Neuronal stem cell (in vitro differentiated cells): ENCODE measurements around the gene SH3BP2.
A peak's percentile ranks its signal among the peaks of the same experiment; 100 is the strongest.

ENCODE experiments used
- DNase-seq: peaks from one replicate; pipeline ENCODE4 v3.0.0-alpha.2; 2013; ENCODE audit warnings: low spot score
- H2AFZ ChIP-seq: one replicate; pipeline ENCODE4 v1.6.1; 2013; ENCODE audit warnings: mild to moderate bottlenecking, low read length, inconsistent platforms
- H2AK5ac ChIP-seq: 2 replicates; pipeline ENCODE4 v1.6.1; 2013; ENCODE audit warnings: low read depth, mild to moderate bottlenecking, inconsistent platforms, low read length, moderate library complexity, mixed read lengths
- H2BK120ac ChIP-seq: 2 replicates; pipeline ENCODE4 v1.6.1; 2013; ENCODE audit warnings: low read depth, mild to moderate bottlenecking, inconsistent platforms, low read length, moderate library complexity, mixed read lengths
- H2BK12ac ChIP-seq: one replicate; pipeline ENCODE4 v1.6.1; 2013; ENCODE audit warnings: low read length, inconsistent platforms
- H2BK15ac ChIP-seq: 2 replicates; pipeline ENCODE4 v1.6.1; 2013; ENCODE audit warnings: mild to moderate bottlenecking, low read length, inconsistent platforms, mixed read lengths
- H2BK5ac ChIP-seq: one replicate; pipeline ENCODE4 v1.6.1; 2013; ENCODE audit warnings: inconsistent platforms, mild to moderate bottlenecking, low read length, moderate library complexity
- H3K14ac ChIP-seq: one replicate; pipeline ENCODE4 v1.6.1; 2013; ENCODE audit warnings: low read length, inconsistent platforms
- H3K18ac ChIP-seq: 2 replicates; pipeline ENCODE4 v1.6.1; 2013; ENCODE audit warnings: low read length, inconsistent platforms
- H3K23ac ChIP-seq: 2 replicates; pipeline ENCODE4 v1.6.1; 2013; ENCODE audit warnings: low read depth, mild to moderate bottlenecking, mixed read lengths, low read length, inconsistent platforms; ENCODE audit not compliant: poor library complexity
- H3K27ac ChIP-seq: replicated peaks from 3 replicates; pipeline ENCODE4 v1.5.1; 2013; ENCODE audit warnings: low read length, inconsistent platforms
- H3K27me3 ChIP-seq, 3 experiments: 2 replicates each; pipeline ENCODE4 v1.6.1; 2013; ENCODE audit warnings: low read length in 3 of 3, mild to moderate bottlenecking in 2 of 3, inconsistent platforms in 1 of 3, low read depth in 1 of 3, mixed read lengths in 1 of 3, moderate library complexity in 1 of 3; ENCODE audit not compliant: control insufficient read depth in 3 of 3, insufficient read depth in 3 of 3
- H3K36me3 ChIP-seq, 2 donors: replicated peaks in 1 of 2; 2 replicates each; pipeline ENCODE4 v1.6.1; 2013; ENCODE audit warnings: low read length in 2 of 2; ENCODE audit not compliant: control insufficient read depth in 2 of 2, insufficient read depth in 2 of 2
- H3K4ac ChIP-seq: 2 replicates; pipeline ENCODE4 v1.6.1; 2013; ENCODE audit warnings: inconsistent platforms, mild to moderate bottlenecking, low read length, moderate library complexity
- H3K4me1 ChIP-seq, 2 donors: 1 replicate in 1 of 2; 2 replicates in 1 of 2; pipeline ENCODE4 v1.6.1; 2013; ENCODE audit warnings: low read length in 2 of 2, low read depth in 1 of 2; ENCODE audit not compliant: control insufficient read depth in 2 of 2, insufficient read depth in 1 of 2
- H3K4me2 ChIP-seq: one replicate; pipeline ENCODE4 v1.6.1; 2013; ENCODE audit warnings: mild to moderate bottlenecking, low read length, inconsistent platforms; ENCODE audit not compliant: insufficient read depth, poor library complexity, severe bottlenecking
- H3K4me3 ChIP-seq, 2 donors: 2 replicates each; pipeline ENCODE4 v1.5.1; 2013; ENCODE audit warnings: low read length in 2 of 2, mild to moderate bottlenecking in 2 of 2, inconsistent platforms in 1 of 2, moderate library complexity in 1 of 2
- H3K79me1 ChIP-seq: one replicate; pipeline ENCODE4 v1.6.1; 2013; ENCODE audit warnings: low read depth, mild to moderate bottlenecking, inconsistent platforms, low read length, moderate library complexity
- H3K9ac ChIP-seq: one replicate; pipeline ENCODE4 v1.6.1; 2013; ENCODE audit warnings: mild to moderate bottlenecking, low read depth, low read length, inconsistent platforms; ENCODE audit not compliant: poor library complexity
- H3K9me3 ChIP-seq, 2 donors: replicated peaks in 1 of 2; 2 replicates each; pipeline versions ENCODE3 to v1.6.1; 2013; ENCODE audit warnings: low read length in 2 of 2, mild to moderate bottlenecking in 2 of 2, inconsistent platforms in 1 of 2, low read depth in 1 of 2, mixed read lengths in 1 of 2, moderate library complexity in 1 of 2; ENCODE audit not compliant: control insufficient read depth in 2 of 2, insufficient read depth in 1 of 2
- H4K8ac ChIP-seq: one replicate; pipeline ENCODE4 v1.6.1; 2013; ENCODE audit warnings: low read depth, mild to moderate bottlenecking, inconsistent platforms, low read length, moderate library complexity
- H4K91ac ChIP-seq: one replicate; pipeline ENCODE4 v1.6.1; 2013; ENCODE audit warnings: low read length, low read depth, mild to moderate bottlenecking, inconsistent platforms; ENCODE audit not compliant: poor library complexity
- WGBS, 2 donors: extraction: QIAGEN DNeasy Blood & Tissue Kit; methylation state at CpG; one replicate each; pipeline ENCODE4 v1.1.7; 2013; ENCODE audit warnings: missing lambda C conversion rate in 2 of 2, mixed read lengths in 1 of 2; ENCODE audit not compliant: insufficient read length in 2 of 2, insufficient replicate concordance in 1 of 2; ENCODE audit errors: extremely low coverage in 2 of 2; 5-methylcytosine and 5-hydroxymethylcytosine counted together

The SH3BP2 gene

DNA sequence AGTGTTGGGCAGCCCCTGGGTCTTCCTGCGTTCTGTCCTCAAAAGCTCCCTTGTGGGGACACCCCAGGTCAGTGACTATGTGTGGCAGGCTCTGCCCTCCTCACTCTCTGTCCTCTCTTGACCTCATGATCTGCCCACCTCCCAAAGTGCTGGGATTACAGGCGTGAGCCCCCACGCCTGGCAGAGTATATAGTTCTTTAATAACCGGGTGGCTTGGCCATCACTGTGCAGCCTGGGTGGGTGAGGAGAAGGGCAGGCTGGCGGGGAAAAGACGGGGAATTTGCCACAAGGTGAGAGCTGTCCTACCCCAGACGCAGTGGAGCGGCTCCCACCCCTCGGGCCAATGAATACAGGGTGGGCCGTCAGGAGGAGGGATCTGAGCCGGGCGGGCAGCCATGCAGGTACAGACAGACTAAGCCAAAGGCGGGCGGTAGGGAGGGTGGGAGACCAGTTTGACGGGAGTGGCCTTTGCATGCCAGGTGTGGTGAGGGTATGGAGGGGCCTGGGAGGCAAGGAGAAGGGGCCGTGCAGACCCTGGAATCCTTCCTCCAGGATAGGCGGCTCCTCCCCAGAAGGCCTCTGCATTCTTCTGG is 2.5 kb downstream of the SH3BP2 start:
- Histone ChIP-seq H3K79me1 (no peaks in the 10 kb centered on the region), H2BK15ac (no peak overlapping the region), H3K4me1 (peaks cover 14 to 36% of the 10 kb centered on the region in 2 donors), H4K91ac (no peak overlapping the region), H3K9ac (no peak overlapping the region), H3K4ac (peak overlapping the region; percentile 18), H2BK120ac (no peak overlapping the region), H2AK5ac (peak overlapping the region; percentile 93), H2BK12ac (no peak overlapping the region), H3K14ac (peak overlapping the region; percentile 38), H4K8ac (no peak overlapping the region), H3K4me3 (no peak overlapping the region), H2BK5ac (peak overlapping the region; percentile 34), H3K9me3 (no peaks in the 10 kb centered on the region), H3K27me3 (peaks cover 3 to 39% (median 16%) of the 10 kb centered on the region in 3 experiments), H3K4me2 (no peak overlapping the region), H3K36me3 (no peaks in the 10 kb centered on the region), H3K27ac (no peak overlapping the region), H3K23ac (peak overlapping the region; percentile 55), H2AFZ (no peak overlapping the region), H3K18ac (peak overlapping the region; percentile 17)
- no CpG with 5 or more reads among the region's 17 CpGs for WGBS, 2 donors
- no peak for DNase-seq

DNA sequence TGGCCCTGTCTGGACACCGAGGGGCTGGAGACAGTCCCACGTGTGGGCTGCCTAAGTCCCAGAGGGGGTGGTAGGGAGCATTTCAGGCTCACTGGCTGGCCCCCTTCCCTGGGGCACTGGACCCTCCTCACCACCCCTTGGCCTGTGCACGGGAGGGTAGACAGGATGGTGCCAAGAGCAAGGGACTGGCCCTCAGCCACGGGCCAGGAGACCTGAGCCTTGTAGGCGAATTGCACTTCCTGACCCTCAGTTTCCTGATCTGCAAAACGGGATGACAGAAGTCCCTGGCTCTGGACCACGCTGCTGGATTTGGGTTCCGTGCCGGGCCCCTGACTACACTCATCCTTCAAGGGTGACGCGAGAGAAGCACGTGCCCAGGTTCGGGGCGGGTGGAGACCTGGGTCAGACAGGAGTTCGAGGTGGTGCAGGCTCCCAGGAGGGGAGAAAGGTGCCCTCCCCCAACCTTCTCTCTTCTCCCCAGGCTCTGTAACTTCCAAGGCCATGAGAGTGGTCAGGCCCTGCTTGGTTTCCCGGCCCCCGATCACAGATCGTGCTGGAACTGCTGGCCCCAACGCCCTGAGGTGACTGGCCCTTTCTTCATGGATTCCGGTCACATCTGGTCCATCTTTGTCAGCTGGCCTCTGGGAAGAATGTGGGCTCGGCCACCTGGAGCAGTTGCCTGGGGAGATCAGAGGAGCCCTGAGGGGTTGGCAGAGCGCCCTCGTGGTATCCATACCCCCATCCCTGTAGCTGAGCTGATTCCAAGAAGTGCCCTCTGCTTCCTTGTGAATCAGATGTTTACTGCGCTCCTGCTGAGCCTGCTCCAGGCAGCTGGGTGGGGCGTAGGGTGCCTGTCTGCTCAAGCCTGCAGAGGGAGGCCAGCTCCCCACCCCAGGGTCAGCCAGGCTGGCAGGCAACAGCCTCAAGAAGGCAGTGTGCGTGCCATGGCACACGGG is 3.3 kb downstream of the SH3BP2 start:
- peak overlapping the region; percentile 62 for H2BK5ac ChIP-seq
- H3K79me1 ChIP-seq, result no peaks in the 10 kb centered on the region
- H2BK15ac ChIP-seq, result no peak overlapping the region
- peak overlapping the region in 1 of 2 donors; percentile 13 for H3K4me3 ChIP-seq
- H2AFZ ChIP-seq, result no peak overlapping the region
- WGBS, 2 donors, result no CpG with 5 or more reads among the region's 27 CpGs
- no peak overlapping the region for H3K4me2 ChIP-seq
- H3K4ac ChIP-seq, result peak overlapping the region; percentile 18
- H3K4me1 ChIP-seq, result peaks cover 20 to 40% of the 10 kb centered on the region in 2 donors
- H3K18ac ChIP-seq, result peak overlapping the region; percentile 46
- H3K27ac ChIP-seq, result no peak overlapping the region
- H3K9me3 ChIP-seq, result no peaks in the 10 kb centered on the region
- H3K14ac ChIP-seq, result peak overlapping the region; percentile 38
- H2BK12ac ChIP-seq, result peak overlapping the region; percentile 46
- H3K36me3 ChIP-seq, result no peaks in the 10 kb centered on the region
- H3K23ac ChIP-seq, result peak overlapping the region; percentile 55
- H4K8ac ChIP-seq, result no peak overlapping the region
- H4K91ac ChIP-seq, result no peak overlapping the region
- peak overlapping the region; percentile 27 for H3K9ac ChIP-seq
- H2BK120ac ChIP-seq, result no peak overlapping the region
- no peak for DNase-seq
- H2AK5ac ChIP-seq, result peak overlapping the region; percentile 93
- peaks cover 3 to 31% (median 16%) of the 10 kb centered on the region in 3 experiments for H3K27me3 ChIP-seq

DNA sequence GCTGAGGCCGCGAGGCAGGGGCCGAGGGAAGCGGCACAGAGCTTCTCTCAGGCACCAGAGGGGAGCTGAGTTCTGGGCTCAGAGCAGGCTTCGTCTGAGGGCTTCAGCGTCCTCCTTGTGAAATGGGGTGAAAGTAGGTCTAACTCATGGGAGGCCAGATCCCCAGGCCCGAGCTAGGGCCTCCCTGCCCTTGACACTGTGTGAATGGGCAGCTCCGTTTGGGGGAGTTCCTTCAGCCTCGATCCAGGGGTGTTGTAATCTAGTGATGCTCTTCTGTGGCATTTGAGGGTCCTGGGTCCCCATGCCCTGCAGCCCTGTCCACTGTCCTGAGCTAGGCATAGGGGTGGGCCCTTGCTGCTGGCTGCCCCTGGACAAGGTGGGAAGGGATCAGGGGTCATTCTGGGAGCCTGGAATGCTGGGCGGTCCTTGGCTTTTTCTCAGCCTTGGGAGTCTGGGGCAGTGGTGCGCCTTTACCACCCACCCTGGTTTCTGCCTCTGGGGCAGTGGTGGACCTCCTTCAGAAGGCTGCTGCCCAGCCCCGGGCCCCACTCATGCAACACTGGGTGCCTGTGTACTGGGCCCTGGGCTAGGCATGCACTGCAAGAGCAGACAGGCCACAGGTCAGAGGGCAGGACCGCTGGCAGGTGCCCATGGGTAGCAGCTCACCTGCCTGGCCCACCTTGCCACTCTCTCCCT is 4.1 kb downstream of the SH3BP2 start:
- Histone ChIP-seq H2AK5ac (peak overlapping the region; percentile 58), H3K4me1 (peaks cover 23 to 45% of the 10 kb centered on the region in 2 donors), H2BK12ac (peak overlapping the region; percentile 43), H3K4me3 (no peak overlapping the region), H3K27ac (no peak overlapping the region), H3K79me1 (no peaks in the 10 kb centered on the region), H2AFZ (no peak overlapping the region), H4K91ac (no peak overlapping the region), H3K9ac (peak overlapping the region; percentile 27), H3K4ac (no peak overlapping the region), H2BK120ac (no peak overlapping the region), H3K14ac (no peak overlapping the region), H3K18ac (peak overlapping the region; percentile 46), H3K4me2 (no peak overlapping the region), H2BK15ac (peak overlapping the region; percentile 20), H3K36me3 (no peaks in the 10 kb centered on the region), H4K8ac (no peak overlapping the region), H3K27me3 (peaks cover 3 to 23% (median 16%) of the 10 kb centered on the region in 3 experiments), H3K23ac (peak overlapping the region; percentile 40), H3K9me3 (no peaks in the 10 kb centered on the region), H2BK5ac (no peak overlapping the region)
- DNase-seq, result no peak
- no CpG with 5 or more reads among the region's 13 CpGs for WGBS, 2 donors
